Osteocyte (in vitro differentiated cells): ENCODE data around the gene GPC5. TPM values are rescaled to one million over a fixed set of nuclear protein-coding genes. Genes with fewer than 3 reads are reported as not detected.
A peak's percentile ranks its signal among the peaks of the same experiment; 100 is the strongest.
"Not testable (repeated sequence)": the region's sequence is repeated elsewhere in the genome, so short reads cannot be mapped to it uniquely, and the experiment has no call there.

Source experiments
- DNase-seq: peaks from one replicate; pipeline ENCODE4 v3.0.0; 2021; ENCODE audit warnings: mixed read lengths; ENCODE audit not compliant: unreplicated experiment; ENCODE audit errors: extremely low spot score
- H3K27ac Mint-ChIP-seq: one replicate; pipeline ENCODE4 v1.8.0; 2021; ENCODE audit warnings: mild to moderate bottlenecking, mixed read lengths; ENCODE audit not compliant: unreplicated experiment
- H3K27me3 Mint-ChIP-seq: one replicate; pipeline ENCODE4 v1.8.0; 2021; ENCODE audit warnings: mixed read lengths; ENCODE audit not compliant: unreplicated experiment
- H3K36me3 Mint-ChIP-seq: one replicate; pipeline ENCODE4 v1.8.0; 2021; ENCODE audit warnings: mixed read lengths; ENCODE audit not compliant: unreplicated experiment
- H3K4me1 Mint-ChIP-seq: one replicate; pipeline ENCODE4 v1.8.0; 2021; ENCODE audit warnings: mixed read lengths; ENCODE audit not compliant: unreplicated experiment
- H3K4me3 Mint-ChIP-seq: one replicate; pipeline ENCODE4 v1.8.0; 2021; ENCODE audit warnings: mild to moderate bottlenecking, moderate library complexity, mixed read lengths; ENCODE audit not compliant: unreplicated experiment
- H3K9me3 Mint-ChIP-seq: one replicate; pipeline ENCODE4 v1.8.0; 2021; ENCODE audit warnings: mixed read lengths; ENCODE audit not compliant: unreplicated experiment
- CTCF ChIP-seq: fragments of 200-600 bp; sonication (generic); IDR thresholded peaks from 2 replicates; pipeline ENCODE4 v1.5.0; 2021; ENCODE audit warnings: antibody characterized with exemption, mild to moderate bottlenecking, moderate library complexity
- total RNA-seq: library from RNA; stranded (reverse); gene quantifications from 2 replicates; pipeline ENCODE4 v1.2.1, GENCODE V29; 2021

Gene GPC5
- total RNA-seq, 1 donor from 2014 or later: 12.9 TPM

- Mint-ChIP-seq H3K4me1 (no peaks in the 10 kb centered on the region), H3K27me3 (peaks cover 31% of the 10 kb centered on the region), H3K36me3 (no peaks in the 10 kb centered on the region), H3K27ac (no peak overlapping the region), H3K4me3 (no peak overlapping the region), H3K9me3 (no peaks in the 10 kb centered on the region)
- no peak for TF ChIP-seq CTCF
- no peak for DNase-seq
Measured at GRCh38 chr13:92500192-92500591, 1101.8 kb downstream of the GPC5 start.

GRCh38 chr13:92510416-92510815 lies 1112.0 kb downstream of the GPC5 start:
- no peaks in the 10 kb centered on the region for H3K9me3 Mint-ChIP-seq
- no peak overlapping the region for H3K4me3 Mint-ChIP-seq
- peak overlapping the region; percentile 42 for H3K27ac Mint-ChIP-seq
- no peaks in the 10 kb centered on the region for H3K27me3 Mint-ChIP-seq
- H3K36me3 Mint-ChIP-seq: no peaks in the 10 kb centered on the region
- TF ChIP-seq CTCF: no peak
- no peak for DNase-seq
- H3K4me1 Mint-ChIP-seq: peaks cover 23% of the 10 kb centered on the region

GRCh38 chr13:92512852-92513251 lies 1114.4 kb downstream of the GPC5 start:
- Mint-ChIP-seq H3K4me3 (no peak overlapping the region), H3K27ac (no peak overlapping the region), H3K27me3 (no peaks in the 10 kb centered on the region), H3K4me1 (peaks cover 23% of the 10 kb centered on the region), H3K36me3 (no peaks in the 10 kb centered on the region), H3K9me3 (peaks cover 2% of the 10 kb centered on the region)
- no peak for TF ChIP-seq CTCF
- DNase-seq: no peak

GRCh38 chr13:92513672-92514071 lies 1115.3 kb downstream of the GPC5 start:
- DNase-seq: no peak
- Mint-ChIP-seq H3K36me3 (no peaks in the 10 kb centered on the region), H3K9me3 (peaks cover 6% of the 10 kb centered on the region), H3K4me3 (no peak overlapping the region), H3K4me1 (peaks cover 23% of the 10 kb centered on the region), H3K27ac (peak overlapping the region; percentile 66), H3K27me3 (no peaks in the 10 kb centered on the region)
- no peak for TF ChIP-seq CTCF

GRCh38 chr13:92514420-92515125 lies 1116.2 kb downstream of the GPC5 start:
- peaks cover 6% of the 10 kb centered on the region for H3K9me3 Mint-ChIP-seq

GRCh38 chr13:92516878-92517277 lies 1118.5 kb downstream of the GPC5 start:
- H3K27me3 Mint-ChIP-seq, H3K27ac Mint-ChIP-seq, H3K4me3 Mint-ChIP-seq, H3K36me3 Mint-ChIP-seq, DNase-seq, H3K4me1 Mint-ChIP-seq: not testable (repeated sequence)
- H3K9me3 Mint-ChIP-seq: peaks cover 14% of the 10 kb centered on the region

More at GRCh38 chr13:92514420-92515125, 1116.2 kb downstream of the GPC5 start:
- H3K27me3 Mint-ChIP-seq: no peaks in the 10 kb centered on the region
- H3K27ac Mint-ChIP-seq: no peak overlapping the region
- H3K4me3 Mint-ChIP-seq: no peak overlapping the region
- TF ChIP-seq CTCF: no peak
- H3K36me3 Mint-ChIP-seq: peaks cover 2% of the 10 kb centered on the region
- H3K4me1 Mint-ChIP-seq: peaks cover 23% of the 10 kb centered on the region
- no peak for DNase-seq

- peaks cover 14% of the 10 kb centered on the region for H3K9me3 Mint-ChIP-seq
- H3K36me3 Mint-ChIP-seq, H3K27ac Mint-ChIP-seq, H3K27me3 Mint-ChIP-seq, H3K4me3 Mint-ChIP-seq, H3K4me1 Mint-ChIP-seq, DNase-seq: not testable (repeated sequence)
Measured at GRCh38 chr13:92518622-92519021, 1120.2 kb downstream of the GPC5 start.
